Stimulated activated CD8-positive, alpha-beta memory T cell treated with anti-CD3 and anti-CD28 coated beads, Interleukin-4, amount 100 ng/mL, for 1 hour (primary cell): ENCODE results near the gene HLF.

Experiments
- DNase-seq, 2 donors: peaks; one replicate each; pipeline ENCODE4 v3.0.0-alpha.2; 2020; ENCODE audit warnings: low read depth in 2 of 2, low spot score in 1 of 2

HLF gene

DNA sequence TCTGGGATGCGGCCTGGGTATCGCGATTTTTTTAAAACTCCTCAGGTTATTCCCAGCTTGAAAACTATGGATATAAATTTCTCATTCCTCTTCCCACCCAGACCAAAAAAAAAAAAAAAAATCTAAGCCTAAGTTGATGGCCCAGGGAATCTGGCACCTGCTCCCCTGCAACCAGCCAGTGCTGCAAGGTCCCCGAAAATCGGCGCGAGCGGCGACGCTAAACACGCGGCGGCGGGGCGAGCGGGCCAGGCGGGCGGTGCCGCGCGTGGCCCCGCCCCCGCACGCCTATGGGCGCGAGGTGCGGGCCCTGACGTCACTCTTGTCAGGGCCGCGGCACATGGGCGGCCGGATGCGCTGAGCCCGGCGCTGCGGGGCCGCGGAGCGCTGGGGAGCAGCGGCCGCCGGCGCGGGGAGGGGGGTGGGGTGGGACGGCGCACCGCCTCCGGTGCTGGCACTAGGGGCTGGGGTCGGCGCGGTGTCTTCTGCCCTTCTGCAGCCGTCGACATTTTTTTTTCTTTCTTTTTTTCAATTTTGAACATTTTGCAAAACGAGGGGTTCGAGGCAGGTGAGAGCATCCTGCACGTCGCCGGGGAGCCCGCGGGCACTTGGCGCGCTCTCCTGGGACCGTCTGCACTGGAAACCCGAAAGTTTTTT, at the start of gene HLF:
HLF (plus strand) TSS at position 316 of the 654 bp plus-strand sequence. CDS start 525 bp downstream, outside the sequence.
- DNase-seq: peak; percentile 24 to 28

GRCh38 chr17:55215711-55216110, 49.0 kb upstream of the HLF start:
- DNase-seq: no peak

DNA sequence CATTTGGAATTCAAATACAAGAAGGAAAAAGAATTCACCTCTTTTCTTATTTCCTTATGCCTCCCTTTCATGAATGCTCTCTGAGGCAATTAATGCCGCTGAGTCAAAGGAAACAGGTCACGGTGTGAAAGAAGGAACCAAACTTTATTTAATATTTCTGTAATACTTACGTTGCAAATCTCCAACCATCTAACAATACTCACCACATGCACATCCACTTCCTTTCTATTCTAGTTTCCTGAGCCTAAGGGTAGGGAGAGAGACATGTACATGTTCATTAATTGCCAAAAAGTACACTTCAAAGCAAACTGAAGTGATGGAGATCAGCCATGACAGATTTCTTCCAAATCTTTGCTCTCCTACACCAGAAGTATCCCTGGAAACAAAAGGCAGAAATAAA, 47.9 kb upstream of the HLF start:
- no peak for DNase-seq

DNA sequence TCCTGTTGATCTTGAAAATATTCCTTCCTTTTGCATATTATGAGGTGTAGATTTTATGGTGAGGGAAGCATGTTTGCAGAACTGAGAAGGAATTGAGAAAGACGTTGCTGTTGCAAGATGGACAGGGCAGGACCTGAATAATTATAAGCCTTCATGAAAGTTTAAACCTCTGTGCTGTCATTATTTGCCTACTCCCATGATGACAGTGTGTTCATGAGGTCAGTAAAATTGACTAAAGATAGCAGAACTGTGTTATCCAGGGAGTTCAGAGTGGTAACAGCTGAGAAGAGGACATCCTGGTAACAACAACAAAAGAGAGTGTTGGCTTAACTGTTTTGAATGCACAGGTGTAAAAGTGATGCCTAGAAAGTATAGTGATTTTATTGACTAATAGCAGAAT, 45.3 kb upstream of the HLF start:
- DNase-seq: no peak

GRCh38 chr17:55219934-55220333, 44.8 kb upstream of the HLF start:
- DNase-seq: no peak

DNA sequence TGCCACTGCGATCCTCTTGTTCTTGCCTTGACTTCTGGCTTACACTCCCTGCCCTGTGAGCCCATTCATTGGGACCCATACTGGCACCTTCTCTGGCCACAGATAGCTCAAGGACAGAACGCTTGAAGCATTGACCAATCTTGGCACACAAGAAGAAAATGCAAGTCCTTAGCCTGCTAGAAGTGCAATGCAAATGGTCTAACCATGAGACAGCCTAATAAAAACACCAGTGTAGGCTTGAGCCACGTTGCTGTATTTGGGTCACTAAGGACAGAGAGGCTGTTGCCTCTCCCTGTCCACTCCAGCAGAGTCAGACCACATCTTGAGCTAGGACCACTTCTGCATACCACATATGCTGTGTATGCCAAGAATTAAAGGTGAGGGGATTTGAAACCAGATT, 41.2 kb upstream of the HLF start:
- DNase-seq: no peak

- DNase-seq: no peak
Measured at GRCh38 chr17:55224746-55225145, 40.0 kb upstream of the HLF start.

DNA sequence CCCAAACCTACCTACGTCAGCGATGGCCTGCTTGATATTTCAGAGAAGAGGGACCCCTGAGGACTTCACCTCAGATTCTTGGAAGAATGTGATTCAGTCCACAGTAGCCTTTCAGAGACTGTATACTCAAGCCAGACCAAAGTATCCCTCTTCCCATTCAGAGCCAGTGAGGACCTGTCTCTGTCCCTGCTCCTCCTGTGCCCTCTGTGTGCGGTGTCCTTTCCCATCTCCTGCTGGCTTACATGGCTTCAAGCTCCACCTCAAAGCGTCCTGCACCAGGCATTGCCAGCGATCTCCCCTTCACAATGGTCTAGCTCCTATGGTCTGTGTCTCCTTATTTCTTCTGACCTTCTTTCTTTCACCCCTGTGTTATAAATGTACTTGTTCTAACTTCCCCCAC, 39.5 kb upstream of the HLF start:
- no peak for DNase-seq

- DNase-seq: no peak
Measured at GRCh38 chr17:55228683-55229192, 36.0 kb upstream of the HLF start.

DNA sequence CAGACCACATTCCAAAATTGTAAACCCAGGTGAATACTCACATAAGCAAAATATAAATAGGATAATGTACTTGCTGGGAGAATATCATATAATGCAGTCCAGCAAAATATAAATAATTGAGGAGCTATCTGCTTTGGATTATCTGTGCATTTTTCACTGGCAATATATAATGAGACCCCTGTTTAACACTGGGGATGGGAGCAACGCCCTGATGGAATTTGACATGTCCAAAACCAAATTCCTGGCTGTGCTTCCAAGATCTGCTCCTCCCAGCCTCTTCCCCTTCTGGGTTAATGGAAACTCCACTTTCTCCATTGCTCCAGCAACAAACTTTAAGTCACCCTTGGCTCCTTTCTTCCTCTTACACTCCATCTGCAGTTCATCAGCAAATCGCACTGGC, 35.5 kb upstream of the HLF start:
- no peak for DNase-seq

GRCh38 chr17:55230716-55231115, 34.0 kb upstream of the HLF start:
- no peak for DNase-seq

GRCh38 chr17:55233840-55234239, 30.9 kb upstream of the HLF start:
- DNase-seq: no peak

- no peak for DNase-seq
Measured at GRCh38 chr17:55236316-55236715, 28.4 kb upstream of the HLF start.

DNA sequence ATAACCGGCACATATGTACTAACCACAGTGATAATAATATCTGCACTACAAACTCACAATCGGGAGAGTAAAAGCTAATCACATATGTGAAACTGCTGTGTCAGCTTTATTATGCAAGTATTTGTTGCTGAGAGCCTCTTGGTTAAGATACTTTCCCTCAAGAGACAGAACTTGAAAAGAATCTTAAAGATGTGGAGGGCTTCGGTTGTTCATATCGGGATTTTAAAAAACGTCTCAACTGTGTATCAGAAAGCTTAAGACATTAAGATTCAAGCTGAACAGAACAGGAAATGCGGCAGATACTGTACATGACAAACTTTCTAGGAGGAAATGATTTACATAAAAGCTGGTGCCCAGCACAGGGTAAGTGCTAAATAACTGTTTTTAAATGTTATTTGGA, 27.5 kb upstream of the HLF start:
- DNase-seq: no peak

- no peak for DNase-seq
Measured at GRCh38 chr17:55237841-55238178, 26.9 kb upstream of the HLF start.

DNA sequence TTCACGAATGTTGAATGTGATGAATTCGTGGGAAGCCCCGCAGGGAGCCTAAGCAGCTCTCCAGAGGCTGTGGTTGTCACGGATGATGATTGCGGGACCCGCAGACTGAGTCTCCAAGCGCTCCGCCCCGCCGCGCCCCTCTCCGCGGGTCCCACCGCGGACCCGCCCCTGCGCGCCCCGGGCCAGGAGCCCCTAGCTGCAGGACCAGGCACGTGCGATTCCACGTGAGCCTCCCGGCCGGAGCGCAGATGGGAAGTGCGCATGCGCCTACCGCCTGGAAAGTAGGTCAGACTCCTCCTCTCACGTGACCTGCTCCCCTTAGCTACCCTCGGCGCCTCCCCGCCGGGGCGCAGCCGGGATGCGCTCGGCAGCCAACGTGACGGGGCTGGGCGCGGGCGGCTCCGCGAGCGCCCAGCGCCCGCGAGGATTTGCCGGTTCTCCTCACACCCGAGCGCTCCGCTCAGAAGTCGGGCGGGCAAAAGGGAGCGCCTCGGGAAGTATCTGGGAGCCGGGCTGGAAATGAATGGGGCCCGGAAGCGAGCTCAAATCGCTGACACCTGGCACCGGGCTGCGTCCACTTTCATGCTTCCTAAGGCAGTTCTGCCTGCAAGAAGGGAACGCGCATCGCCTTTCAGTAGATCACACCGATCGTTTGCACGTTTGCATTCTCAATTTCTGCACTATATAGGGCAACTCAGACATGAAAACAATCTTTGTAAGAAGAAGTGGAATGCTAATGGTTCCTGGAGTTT, 26.4 kb upstream of the HLF start:
- DNase-seq: peak; percentile 59 to 73

GRCh38 chr17:55238931-55239297, 25.8 kb upstream of the HLF start:
- DNase-seq: no peak

DNA sequence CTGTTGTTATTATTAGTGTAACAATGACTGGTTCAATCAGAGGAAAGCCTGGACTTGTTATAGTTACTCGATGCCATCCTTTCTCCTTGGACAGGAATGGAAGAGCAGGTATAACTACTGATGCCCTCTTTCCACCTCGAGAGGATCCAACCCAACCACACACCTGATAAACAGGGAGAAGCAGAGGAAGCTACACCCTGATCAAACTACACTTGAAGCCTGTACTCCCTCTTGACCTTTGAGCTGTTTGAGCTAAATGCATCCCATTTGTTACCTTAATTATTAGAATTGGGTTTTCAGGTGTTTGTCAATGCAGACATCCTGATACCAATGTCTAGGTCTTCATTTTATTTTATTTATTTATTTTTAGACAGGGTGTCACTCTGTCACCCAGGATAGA, 23.7 kb upstream of the HLF start:
- no peak for DNase-seq

GRCh38 chr17:55242476-55242875, 22.3 kb upstream of the HLF start:
- no peak for DNase-seq

DNA sequence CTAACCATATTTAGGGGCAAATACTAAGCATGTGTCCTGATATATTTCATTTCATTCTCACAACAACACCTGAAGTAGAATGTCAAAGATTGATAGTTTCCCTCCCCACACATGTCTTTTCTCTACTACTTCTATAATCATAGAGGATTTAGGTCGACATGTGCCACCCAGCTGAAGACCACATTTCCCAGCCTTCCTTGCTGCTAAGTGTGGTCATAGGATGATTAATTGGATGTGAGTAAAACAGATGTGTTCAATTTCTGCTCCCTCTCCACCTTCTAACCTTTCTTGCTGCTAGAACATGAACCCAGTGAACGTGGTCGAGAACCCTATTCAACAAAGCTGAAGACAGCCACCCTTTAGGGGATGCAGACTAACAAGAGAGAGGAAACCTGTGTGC, 18.8 kb upstream of the HLF start:
- no peak for DNase-seq

DNA sequence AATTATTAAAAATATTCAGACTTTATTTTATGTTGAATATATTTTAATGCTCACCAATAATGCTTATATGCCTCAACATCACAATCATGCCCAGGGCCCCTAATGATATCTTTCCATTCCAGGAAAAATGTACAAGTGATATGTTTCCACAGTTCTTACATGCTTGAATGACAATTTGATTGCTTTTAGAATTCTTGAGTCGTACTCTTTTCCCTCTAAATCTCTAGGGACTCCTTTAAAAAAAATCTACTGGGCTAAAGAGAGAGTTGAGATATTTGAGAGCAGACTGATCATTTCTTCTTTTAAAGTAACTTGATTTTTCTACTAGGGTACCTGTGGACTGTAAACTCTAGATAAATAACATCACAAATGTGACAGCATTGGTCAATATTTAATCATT, 18.2 kb upstream of the HLF start:
- DNase-seq: no peak

GRCh38 chr17:55248077-55248476, 16.7 kb upstream of the HLF start:
- DNase-seq: no peak

- no peak for DNase-seq
Measured at GRCh38 chr17:55249861-55250260, 14.9 kb upstream of the HLF start.
